Measurements from ENCODE around the gene BMP8A. TPM values are rescaled to one million over a fixed set of nuclear protein-coding genes. Genes with fewer than 3 reads are reported as not detected.
"Not testable (repeated sequence)": the region's sequence is repeated elsewhere in the genome, so short reads cannot be mapped to it uniquely, and the experiment has no call there.

Gene BMP8A
- total RNA-seq, 2 experiments from 2014 or later: 0.16 TPM; not detected in 1

DNA sequence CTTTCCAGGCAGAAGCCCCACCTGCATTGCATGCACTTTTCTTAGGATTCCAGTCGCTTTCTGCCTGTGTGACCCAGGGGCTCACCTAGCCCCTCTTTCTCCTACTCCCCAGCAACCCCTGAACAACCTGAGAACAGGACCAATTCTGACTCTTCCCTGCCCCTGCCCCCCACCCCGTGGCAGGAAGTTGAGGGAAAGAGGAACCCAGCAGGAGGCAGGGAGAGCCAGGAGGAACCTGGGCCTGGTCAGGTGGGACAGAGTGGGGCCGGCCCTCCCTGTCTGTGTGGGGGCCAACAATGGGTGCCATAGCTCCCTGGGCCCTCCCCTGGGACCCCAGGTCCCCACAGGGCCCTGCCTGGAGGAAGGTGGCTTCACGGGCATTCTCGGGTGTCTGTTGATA is 6.1 kb downstream of the BMP8A start:
- ATAC-seq: no peak
- CTCF ChIA-PET: no interaction called here
- POLR2A ChIA-PET: no interaction called here
- peaks cover 36% of the 10 kb centered on the region for H3K27me3 Mint-ChIP-seq (ENCODE audit: low read depth)
- H3K36me3 Mint-ChIP-seq (ENCODE audit: low read depth): no peaks in the 10 kb centered on the region
- no peak for DNase-seq
- H3K4me3 Mint-ChIP-seq: no peak overlapping the region
- H3K9me3 Mint-ChIP-seq (ENCODE audit: insufficient read depth): no peaks in the 10 kb centered on the region
- peaks cover 2% of the 10 kb centered on the region for H3K4me1 Mint-ChIP-seq (ENCODE audit: low read depth)
- H3K27ac Mint-ChIP-seq: no peak overlapping the region

DNA sequence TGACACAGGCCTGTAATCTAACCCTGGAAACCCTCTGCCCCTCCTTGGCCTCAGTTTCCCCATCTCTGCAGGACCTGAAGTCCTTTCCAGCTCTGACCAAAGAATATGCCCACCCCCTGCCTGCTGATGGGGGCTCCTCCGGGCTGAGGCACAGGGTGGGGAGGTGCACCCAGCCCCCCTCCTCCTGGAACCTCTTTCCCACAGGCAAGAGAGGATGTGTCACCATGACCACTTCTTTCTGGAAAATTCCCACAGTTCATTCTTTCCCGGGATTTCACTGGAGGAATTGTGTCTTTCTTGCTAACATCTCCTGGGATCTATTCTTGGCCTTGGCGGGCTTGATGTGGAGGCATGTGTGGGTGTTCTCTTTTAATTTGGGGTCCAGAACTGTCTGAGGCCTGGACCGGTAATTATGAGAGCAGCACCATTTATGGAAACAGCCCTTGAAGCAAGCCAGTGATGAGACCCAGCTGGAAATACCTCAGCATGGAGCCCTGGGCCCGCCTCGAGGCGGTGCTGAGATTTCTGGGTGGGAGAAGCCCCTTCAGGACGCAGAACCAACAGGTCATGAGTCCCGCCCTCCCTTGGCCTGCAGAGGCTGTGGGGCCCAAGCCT is 6.8 kb downstream of the BMP8A start:
- DNase-seq; H3K9me3 Mint-ChIP-seq (ENCODE audit: insufficient read depth); CTCF ChIA-PET; H3K4me1 Mint-ChIP-seq (ENCODE audit: low read depth); H3K27ac Mint-ChIP-seq; POLR2A ChIA-PET; H3K36me3 Mint-ChIP-seq (ENCODE audit: low read depth); H3K4me3 Mint-ChIP-seq; ATAC-seq: not testable (repeated sequence)
- H3K27me3 Mint-ChIP-seq (ENCODE audit: low read depth): peaks cover 29% of the 10 kb centered on the region

GRCh38 chr1:39498821-39499220 is 7.4 kb downstream of the BMP8A start:
- CTCF ChIA-PET; H3K9me3 Mint-ChIP-seq (ENCODE audit: insufficient read depth); H3K4me3 Mint-ChIP-seq; H3K36me3 Mint-ChIP-seq (ENCODE audit: low read depth); H3K4me1 Mint-ChIP-seq (ENCODE audit: low read depth); H3K27ac Mint-ChIP-seq; DNase-seq; ATAC-seq; POLR2A ChIA-PET: not testable (repeated sequence)
- H3K27me3 Mint-ChIP-seq (ENCODE audit: low read depth): peaks cover 25% of the 10 kb centered on the region

DNA sequence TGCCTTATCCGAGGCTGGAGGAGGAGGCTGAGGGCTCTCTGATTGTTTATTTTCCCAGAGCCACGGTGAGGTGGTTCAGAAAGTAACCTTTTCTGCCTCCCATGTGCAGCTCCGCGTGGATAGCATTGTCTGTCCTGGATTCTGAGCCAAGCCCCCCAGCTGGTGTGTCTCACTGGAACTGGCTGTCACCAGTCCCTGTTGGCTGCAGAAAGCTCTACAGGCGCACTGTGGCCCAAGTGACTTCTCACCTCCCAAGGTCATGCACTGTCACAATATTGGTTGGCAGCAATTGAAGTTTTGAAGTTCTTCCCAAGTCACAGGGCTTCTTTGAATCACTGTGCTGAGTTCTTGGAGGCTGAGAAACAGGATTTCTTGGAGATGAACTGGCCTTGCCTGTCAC is 8.2 kb downstream of the BMP8A start:
- Mint-ChIP-seq H3K9me3 (ENCODE audit: insufficient read depth) (no peaks in the 10 kb centered on the region), H3K27ac (no peak overlapping the region), H3K36me3 (ENCODE audit: low read depth) (no peaks in the 10 kb centered on the region), H3K4me3 (no peak overlapping the region), H3K27me3 (ENCODE audit: low read depth) (peaks cover 18% of the 10 kb centered on the region), H3K4me1 (ENCODE audit: low read depth) (no peaks in the 10 kb centered on the region)
- ATAC-seq (no peak), DNase-seq (no peak)
- POLR2A ChIA-PET: no interaction called here
- CTCF ChIA-PET: no interaction called here

DNA sequence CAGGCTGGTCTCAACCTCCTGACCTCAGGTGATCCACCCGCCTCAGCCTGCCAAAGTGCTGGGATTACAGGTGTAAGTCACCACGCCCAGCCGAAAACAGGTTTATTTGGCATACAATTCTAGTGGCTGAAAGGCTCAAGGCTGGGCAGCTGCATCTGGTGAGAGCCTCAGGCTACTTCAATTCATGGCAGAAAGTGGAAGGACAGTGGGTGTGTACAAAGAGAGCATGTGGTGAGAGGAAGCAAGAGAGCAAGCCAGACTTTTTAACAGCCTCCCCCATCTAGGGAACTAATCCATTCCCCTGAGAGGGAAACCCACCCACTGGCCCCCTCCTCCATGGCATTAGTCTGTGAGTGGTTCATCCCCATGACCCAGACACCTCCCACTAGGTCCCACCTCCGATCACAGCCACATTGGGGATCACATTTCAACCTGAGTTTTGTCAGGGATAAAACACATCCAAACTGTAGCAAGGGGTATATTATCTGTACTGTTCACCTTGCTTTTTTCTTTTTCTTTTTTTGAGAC is 9.5 kb downstream of the BMP8A start:
- Mint-ChIP-seq H3K9me3 (ENCODE audit: insufficient read depth) (no peaks in the 10 kb centered on the region), H3K27ac (no peak overlapping the region), H3K4me3 (no peak overlapping the region), H3K27me3 (ENCODE audit: low read depth) (peaks cover 17% of the 10 kb centered on the region), H3K4me1 (ENCODE audit: low read depth) (no peaks in the 10 kb centered on the region), H3K36me3 (ENCODE audit: low read depth) (no peaks in the 10 kb centered on the region)
- DNase-seq (no peak), ATAC-seq (no peak)
- ChIA-PET POLR2A (no interaction called here), CTCF (no interaction called here)

- H3K4me3 Mint-ChIP-seq: no peak overlapping the region
- no peak for DNase-seq
- H3K27me3 Mint-ChIP-seq (ENCODE audit: low read depth): peaks cover 20% of the 10 kb centered on the region
- ChIA-PET CTCF (no interaction called here), POLR2A (no interaction called here)
- no peaks in the 10 kb centered on the region for H3K9me3 Mint-ChIP-seq (ENCODE audit: insufficient read depth)
- no peak for ATAC-seq
- H3K27ac Mint-ChIP-seq: no peak overlapping the region
- no peaks in the 10 kb centered on the region for H3K36me3 Mint-ChIP-seq (ENCODE audit: low read depth)
- H3K4me1 Mint-ChIP-seq (ENCODE audit: low read depth): no peaks in the 10 kb centered on the region
These were observed 10.2 kb downstream of the BMP8A start for GRCh38 chr1:39501666-39502065.

GRCh38 chr1:39504436-39504835 is 13.0 kb downstream of the BMP8A start:
- POLR2A ChIA-PET; H3K27ac Mint-ChIP-seq; H3K4me3 Mint-ChIP-seq; H3K36me3 Mint-ChIP-seq (ENCODE audit: low read depth); CTCF ChIA-PET; DNase-seq; H3K9me3 Mint-ChIP-seq (ENCODE audit: insufficient read depth); ATAC-seq: not testable (repeated sequence)
- peaks cover 24% of the 10 kb centered on the region for H3K27me3 Mint-ChIP-seq (ENCODE audit: low read depth)
- peaks cover 11% of the 10 kb centered on the region for H3K4me1 Mint-ChIP-seq (ENCODE audit: low read depth)

- H3K4me3 Mint-ChIP-seq: no peak overlapping the region
- H3K27me3 Mint-ChIP-seq (ENCODE audit: low read depth): peaks cover 21% of the 10 kb centered on the region
- H3K9me3 Mint-ChIP-seq (ENCODE audit: insufficient read depth): no peaks in the 10 kb centered on the region
- peaks cover 15% of the 10 kb centered on the region for H3K4me1 Mint-ChIP-seq (ENCODE audit: low read depth)
- H3K36me3 Mint-ChIP-seq (ENCODE audit: low read depth): no peaks in the 10 kb centered on the region
- POLR2A ChIA-PET: no interaction called here
- no peak for ATAC-seq
- no peak overlapping the region for H3K27ac Mint-ChIP-seq
- DNase-seq: no peak
- CTCF ChIA-PET: no interaction called here
These were observed 13.9 kb downstream of the BMP8A start for GRCh38 chr1:39505289-39505688.

- ChIA-PET CTCF (no interaction called here), POLR2A (no interaction called here)
These were observed 15.9 kb downstream of the BMP8A start for GRCh38 chr1:39507230-39507928.

DNA sequence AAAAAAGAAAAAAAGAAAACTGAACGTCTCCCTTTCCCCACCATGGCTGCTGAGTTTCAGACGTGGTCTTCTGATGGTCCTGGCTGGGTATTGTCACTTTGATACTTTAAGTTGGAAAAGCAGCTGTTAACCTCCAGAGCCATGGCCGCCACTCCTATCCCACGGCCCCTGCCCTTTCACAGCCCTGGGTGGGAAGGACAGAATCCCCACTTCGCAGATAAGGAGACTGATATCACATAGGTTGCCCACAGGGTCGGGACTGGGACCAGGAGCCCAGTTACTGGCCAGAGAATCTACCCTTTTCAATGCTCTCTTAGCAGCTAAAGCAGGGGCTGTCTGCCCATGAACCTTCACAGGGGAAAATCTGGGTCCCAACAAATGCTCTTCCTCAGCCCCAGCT is 16.8 kb downstream of the BMP8A start:
- Mint-ChIP-seq H3K4me1 (ENCODE audit: low read depth) (peaks cover 19% of the 10 kb centered on the region), H3K27ac (no peak overlapping the region), H3K9me3 (ENCODE audit: insufficient read depth) (no peaks in the 10 kb centered on the region), H3K4me3 (no peak overlapping the region), H3K27me3 (ENCODE audit: low read depth) (peaks cover 12% of the 10 kb centered on the region), H3K36me3 (ENCODE audit: low read depth) (no peaks in the 10 kb centered on the region)
- DNase-seq (no peak), ATAC-seq (no peak)
- ChIA-PET POLR2A (interaction anchor here (0.5 kb wide), 1 partner anchor 35 kb away, joined by 3 read pairs; no protein-coding TSS in a partner anchor), CTCF (no interaction called here)

More at GRCh38 chr1:39507230-39507928, 15.9 kb downstream of the BMP8A start:
- H3K4me3 Mint-ChIP-seq: no peak overlapping the region
- DNase-seq (no peak), ATAC-seq (no peak)
- no peaks in the 10 kb centered on the region for H3K36me3 Mint-ChIP-seq (ENCODE audit: low read depth)
- H3K27me3 Mint-ChIP-seq (ENCODE audit: low read depth): peaks cover 12% of the 10 kb centered on the region
- H3K9me3 Mint-ChIP-seq (ENCODE audit: insufficient read depth): no peaks in the 10 kb centered on the region
- peaks cover 19% of the 10 kb centered on the region for H3K4me1 Mint-ChIP-seq (ENCODE audit: low read depth)
- H3K27ac Mint-ChIP-seq: no peak overlapping the region

DNA sequence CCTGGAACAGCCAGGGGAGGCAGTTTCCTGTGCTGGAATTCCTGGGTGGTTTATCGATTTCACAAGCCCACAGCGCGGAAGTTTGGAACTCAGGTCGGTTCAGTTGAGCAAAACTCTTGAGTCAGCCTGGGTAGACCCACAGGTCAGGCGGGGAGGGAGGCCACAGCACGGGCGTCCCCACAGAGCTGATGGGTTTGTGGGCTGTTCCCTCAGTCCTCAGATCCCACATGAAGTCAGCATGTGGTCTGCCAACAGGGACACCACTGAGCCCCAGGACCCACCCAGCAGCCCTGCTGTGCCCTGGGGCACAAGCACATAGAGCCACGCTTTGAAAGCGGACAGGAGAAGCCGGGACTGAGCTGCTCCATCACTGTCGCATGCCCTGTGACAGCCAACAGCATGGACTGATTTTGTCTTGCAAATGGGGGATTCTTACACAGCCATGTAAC is 17.4 kb downstream of the BMP8A start:
- ChIA-PET CTCF (interaction anchor here (0.7 kb wide), 1 partner anchor 410 kb away, joined by 5 read pairs; no protein-coding TSS in a partner anchor), POLR2A (no interaction called here)
- H3K9me3 Mint-ChIP-seq (ENCODE audit: insufficient read depth): no peaks in the 10 kb centered on the region
- ATAC-seq (peak; percentile 50), DNase-seq (peak; percentile 31)
- no peak overlapping the region for H3K4me3 Mint-ChIP-seq
- peaks cover 19% of the 10 kb centered on the region for H3K4me1 Mint-ChIP-seq (ENCODE audit: low read depth)
- H3K36me3 Mint-ChIP-seq (ENCODE audit: low read depth): no peaks in the 10 kb centered on the region
- H3K27me3 Mint-ChIP-seq (ENCODE audit: low read depth): peaks cover 12% of the 10 kb centered on the region
- no peak overlapping the region for H3K27ac Mint-ChIP-seq

DNA sequence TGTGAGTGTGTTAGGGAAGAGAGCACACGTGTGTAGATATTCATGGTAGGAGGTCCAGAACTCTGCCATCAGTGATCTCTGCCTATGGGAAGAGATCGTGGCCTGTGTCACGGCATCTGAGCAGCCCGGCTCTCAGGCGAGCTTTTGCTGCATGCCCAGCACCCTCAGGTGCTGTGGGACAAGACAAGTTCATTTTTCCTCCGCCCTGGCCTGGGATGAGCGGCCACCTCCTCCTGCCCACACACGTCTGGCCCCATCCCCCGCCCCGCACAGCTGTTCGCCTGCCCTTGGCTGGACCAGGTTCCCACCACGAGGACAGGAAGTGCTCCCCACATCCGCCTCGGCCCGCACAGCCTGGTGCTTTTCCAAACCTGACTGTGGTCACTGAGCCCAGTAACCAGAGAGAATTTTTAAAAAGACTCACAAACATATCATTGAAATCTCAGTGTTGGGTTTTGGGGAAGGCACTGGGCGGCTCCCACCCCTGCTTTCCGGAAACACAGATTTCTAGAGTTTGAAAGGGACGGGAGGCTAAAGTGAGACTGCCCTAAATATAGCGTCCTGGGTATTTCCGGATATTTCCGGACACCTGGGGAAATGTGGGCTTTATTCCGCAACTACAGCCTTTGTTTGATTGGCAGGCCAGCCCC is 18.0 kb downstream of the BMP8A start:
- Mint-ChIP-seq H3K4me3 (peak overlapping the region; percentile 7), H3K27ac (peak overlapping the region; percentile 63), H3K36me3 (ENCODE audit: low read depth) (no peaks in the 10 kb centered on the region), H3K9me3 (ENCODE audit: insufficient read depth) (no peaks in the 10 kb centered on the region), H3K4me1 (ENCODE audit: low read depth) (peaks cover 19% of the 10 kb centered on the region), H3K27me3 (ENCODE audit: low read depth) (peaks cover 12% of the 10 kb centered on the region)
- CTCF ChIA-PET: interaction anchor here (0.7 kb wide), 1 partner anchor 411 kb away, joined by 5 read pairs; no protein-coding TSS in a partner anchor
- DNase-seq (peak; percentile 48), ATAC-seq (peak; percentile 53)
- POLR2A ChIA-PET: no interaction called here

All from activated CD8-positive, alpha-beta T cell treated with anti-CD3 and anti-CD28 coated beads, Interleukin-2, amount 10 ng/mL, durations not matched to agents 7 days and 5 days (primary cell).